Vagina (tissue), 2 donors: ENCODE results near the gene DNAH7.

ENCODE experiments used
- CTCF ChIP-seq, 3 experiments: fragments of 450-650 bp in 2 of 3; fragments of 200-600 bp in 1 of 3; sonication (generic) in 1 of 3; IDR thresholded peaks; one replicate each; pipeline ENCODE4 v1.5.1; 2017 to 2019; ENCODE audit warnings: antibody characterized with exemption in 3 of 3, mild to moderate bottlenecking in 2 of 3, moderate library complexity in 2 of 3
- POLR2A ChIP-seq, 2 donors: fragments of 450-650 bp; IDR thresholded peaks; one replicate each; pipeline ENCODE4 v1.6.1; 2017; ENCODE audit warnings: antibody characterized with exemption in 2 of 2, mild to moderate bottlenecking in 2 of 2, moderate library complexity in 2 of 2
- POLR2AphosphoS5 ChIP-seq, 2 donors: sonication (generic); formaldehyde crosslinking; IDR thresholded peaks; one replicate each; pipeline ENCODE4 v1.9.0; 2017; ENCODE audit warnings: antibody characterized with exemption in 2 of 2, mild to moderate bottlenecking in 2 of 2, low read depth in 1 of 2; ENCODE audit not compliant: insufficient read depth in 1 of 2

- TF ChIP-seq POLR2A (IDR thresholded peaks at IDR 0.05) (no peak), POLR2AphosphoS5 (IDR thresholded peaks at IDR 0.05; ENCODE audit: insufficient read depth in 1 of 2, low read depth in 1 of 2) (no peak), CTCF (IDR thresholded peaks at IDR 0.05) (no peak)
Measured at GRCh38 chr2:195937176-195937575, 131.5 kb downstream of the DNAH7 start.
